Ishikawa (cell line): Measurements from ENCODE around the gene PSMG3.

Experiments
- CEBPB ChIP-seq: IDR thresholded peaks from 2 replicates; pipeline ENCODE4 v1.6.1; 2012
- CREB1 ChIP-seq: IDR thresholded peaks from 2 replicates; pipeline ENCODE4 v1.6.1; 2012; ENCODE audit warnings: low read depth
- EGR1 ChIP-seq: IDR thresholded peaks from 2 replicates; pipeline ENCODE4 v1.6.1; 2012
- EP300 ChIP-seq: IDR thresholded peaks from 2 replicates; pipeline ENCODE4 v1.6.1; 2012; ENCODE audit warnings: borderline replicate concordance
- FOXM1 ChIP-seq: IDR thresholded peaks from 2 replicates; pipeline ENCODE4 v1.6.1; 2012; ENCODE audit warnings: low read depth, borderline replicate concordance
- NFIC ChIP-seq: IDR thresholded peaks from 2 replicates; pipeline ENCODE4 v1.6.1; 2012
- RAD21 ChIP-seq: IDR thresholded peaks from 2 replicates; pipeline ENCODE4 v1.6.1; 2012; ENCODE audit warnings: low read depth
- TAF1 ChIP-seq: IDR thresholded peaks from 2 replicates; pipeline ENCODE4 v1.6.1; 2012; ENCODE audit warnings: low read depth, mild to moderate bottlenecking
- TCF12 ChIP-seq: IDR thresholded peaks from 2 replicates; pipeline ENCODE4 v1.6.1; 2012; ENCODE audit warnings: low read depth
- TEAD4 ChIP-seq: IDR thresholded peaks from 2 replicates; pipeline ENCODE4 v1.6.1; 2012
- YY1 ChIP-seq: IDR thresholded peaks from 2 replicates; pipeline ENCODE4 v1.6.1; 2012; ENCODE audit warnings: low read depth
- ZBTB7A ChIP-seq: IDR thresholded peaks from 2 replicates; pipeline ENCODE4 v1.6.1; 2012; ENCODE audit warnings: low read depth
- TF ChIP-seq, protein P1 (sequence below): IDR thresholded peaks from 2 replicates; pipeline ENCODE4 v1.6.1; 2012
- TF ChIP-seq, protein P2 (sequence below): IDR thresholded peaks from 2 replicates; pipeline ENCODE4 v1.6.1; 2012; ENCODE audit warnings: low read depth, mild to moderate bottlenecking
- TF ChIP-seq, protein P3 (sequence below): IDR thresholded peaks from 2 replicates; pipeline ENCODE4 v1.6.1; 2012

PSMG3 gene

DNA sequence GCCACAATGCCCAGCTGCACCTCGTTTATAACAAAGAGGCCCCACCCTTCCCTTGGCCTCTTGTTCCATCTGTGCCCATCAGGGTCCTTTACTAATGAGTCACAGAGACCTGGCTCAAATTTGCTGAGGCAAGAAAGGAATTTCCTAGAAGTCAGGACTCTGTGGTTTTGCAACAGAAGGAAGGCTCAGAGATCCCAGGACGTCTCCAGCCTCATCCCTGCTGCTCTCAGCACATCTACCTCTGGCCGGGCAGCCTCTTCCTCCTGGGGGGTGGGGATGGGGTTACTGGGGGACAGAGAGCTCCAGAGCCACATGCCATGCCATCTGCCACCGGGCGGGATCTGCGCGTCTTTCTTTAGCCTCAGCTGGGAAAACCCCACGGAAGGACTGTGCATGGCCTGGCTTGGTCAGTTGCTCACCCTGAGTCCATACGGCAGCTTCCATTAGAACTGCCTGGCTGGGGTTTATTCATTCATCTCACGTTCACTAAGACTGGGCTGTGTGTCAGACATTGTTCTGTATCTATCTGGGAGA is 41.9 kb upstream of the PSMG3 start:
- TF ChIP-seq TEAD4, result no peak
- no peak for TF ChIP-seq EGR1
- TF ChIP-seq CREB1, result no peak
- TF ChIP-seq CEBPB, result no peak
- TF ChIP-seq YY1, result no peak
- no peak for TF ChIP-seq ZBTB7A
- TF ChIP-seq, protein P1, sequence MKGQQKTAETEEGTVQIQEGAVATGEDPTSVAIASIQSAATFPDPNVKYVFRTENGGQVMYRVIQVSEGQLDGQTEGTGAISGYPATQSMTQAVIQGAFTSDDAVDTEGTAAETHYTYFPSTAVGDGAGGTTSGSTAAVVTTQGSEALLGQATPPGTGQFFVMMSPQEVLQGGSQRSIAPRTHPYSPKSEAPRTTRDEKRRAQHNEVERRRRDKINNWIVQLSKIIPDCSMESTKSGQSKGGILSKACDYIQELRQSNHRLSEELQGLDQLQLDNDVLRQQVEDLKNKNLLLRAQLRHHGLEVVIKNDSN, result no peak
- no peak for TF ChIP-seq NFIC
- TF ChIP-seq, protein P2, sequence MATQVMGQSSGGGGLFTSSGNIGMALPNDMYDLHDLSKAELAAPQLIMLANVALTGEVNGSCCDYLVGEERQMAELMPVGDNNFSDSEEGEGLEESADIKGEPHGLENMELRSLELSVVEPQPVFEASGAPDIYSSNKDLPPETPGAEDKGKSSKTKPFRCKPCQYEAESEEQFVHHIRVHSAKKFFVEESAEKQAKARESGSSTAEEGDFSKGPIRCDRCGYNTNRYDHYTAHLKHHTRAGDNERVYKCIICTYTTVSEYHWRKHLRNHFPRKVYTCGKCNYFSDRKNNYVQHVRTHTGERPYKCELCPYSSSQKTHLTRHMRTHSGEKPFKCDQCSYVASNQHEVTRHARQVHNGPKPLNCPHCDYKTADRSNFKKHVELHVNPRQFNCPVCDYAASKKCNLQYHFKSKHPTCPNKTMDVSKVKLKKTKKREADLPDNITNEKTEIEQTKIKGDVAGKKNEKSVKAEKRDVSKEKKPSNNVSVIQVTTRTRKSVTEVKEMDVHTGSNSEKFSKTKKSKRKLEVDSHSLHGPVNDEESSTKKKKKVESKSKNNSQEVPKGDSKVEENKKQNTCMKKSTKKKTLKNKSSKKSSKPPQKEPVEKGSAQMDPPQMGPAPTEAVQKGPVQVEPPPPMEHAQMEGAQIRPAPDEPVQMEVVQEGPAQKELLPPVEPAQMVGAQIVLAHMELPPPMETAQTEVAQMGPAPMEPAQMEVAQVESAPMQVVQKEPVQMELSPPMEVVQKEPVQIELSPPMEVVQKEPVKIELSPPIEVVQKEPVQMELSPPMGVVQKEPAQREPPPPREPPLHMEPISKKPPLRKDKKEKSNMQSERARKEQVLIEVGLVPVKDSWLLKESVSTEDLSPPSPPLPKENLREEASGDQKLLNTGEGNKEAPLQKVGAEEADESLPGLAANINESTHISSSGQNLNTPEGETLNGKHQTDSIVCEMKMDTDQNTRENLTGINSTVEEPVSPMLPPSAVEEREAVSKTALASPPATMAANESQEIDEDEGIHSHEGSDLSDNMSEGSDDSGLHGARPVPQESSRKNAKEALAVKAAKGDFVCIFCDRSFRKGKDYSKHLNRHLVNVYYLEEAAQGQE, result no peak
- no peak for TF ChIP-seq FOXM1
- TF ChIP-seq EP300, result no peak
- no peak for TF ChIP-seq TCF12
- no peak for TF ChIP-seq RAD21
- TF ChIP-seq, protein P3, sequence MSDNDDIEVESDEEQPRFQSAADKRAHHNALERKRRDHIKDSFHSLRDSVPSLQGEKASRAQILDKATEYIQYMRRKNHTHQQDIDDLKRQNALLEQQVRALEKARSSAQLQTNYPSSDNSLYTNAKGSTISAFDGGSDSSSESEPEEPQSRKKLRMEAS, result no peak
- TF ChIP-seq TAF1, result no peak

DNA sequence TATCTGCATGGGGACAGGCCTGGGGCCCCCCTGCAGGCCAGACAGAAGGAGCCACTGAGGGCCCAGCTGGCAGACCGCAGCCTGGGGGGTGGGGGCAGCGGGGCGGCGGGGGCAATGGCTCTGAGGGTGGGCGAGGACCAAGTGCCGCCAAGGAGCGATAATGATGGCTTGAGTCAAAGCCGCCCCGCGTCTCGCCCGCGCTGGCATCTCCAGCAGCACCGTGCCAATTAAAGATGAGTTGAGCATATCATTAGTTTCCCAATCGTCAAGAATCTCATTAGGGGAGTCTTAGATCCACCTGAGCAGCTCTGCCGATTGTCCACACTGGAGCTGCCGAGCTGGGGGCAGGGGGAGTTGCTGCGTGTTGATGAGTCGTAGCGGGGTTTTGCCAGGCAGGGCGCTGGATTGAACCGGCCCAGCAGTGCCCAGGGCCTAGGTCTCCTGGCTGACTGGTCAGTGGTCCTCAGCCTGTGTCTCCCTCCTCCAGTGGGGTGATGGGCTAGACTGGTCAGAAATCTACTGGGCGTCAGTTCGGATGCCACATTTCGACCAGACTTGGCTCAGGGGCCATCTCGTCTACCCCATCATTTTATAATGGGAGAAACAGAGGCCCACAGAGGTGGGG is 41.0 kb upstream of the PSMG3 start:
- TF ChIP-seq CEBPB (no peak), NFIC (no peak), ZBTB7A (no peak), TAF1 (no peak), TEAD4 (no peak), TCF12 (no peak), FOXM1 (no peak), CREB1 (no peak), EP300 (no peak)
- TF ChIP-seq, protein P1, result no peak
- TF ChIP-seq, protein P3, result no peak
- TF ChIP-seq, protein P2, result no peak

DNA sequence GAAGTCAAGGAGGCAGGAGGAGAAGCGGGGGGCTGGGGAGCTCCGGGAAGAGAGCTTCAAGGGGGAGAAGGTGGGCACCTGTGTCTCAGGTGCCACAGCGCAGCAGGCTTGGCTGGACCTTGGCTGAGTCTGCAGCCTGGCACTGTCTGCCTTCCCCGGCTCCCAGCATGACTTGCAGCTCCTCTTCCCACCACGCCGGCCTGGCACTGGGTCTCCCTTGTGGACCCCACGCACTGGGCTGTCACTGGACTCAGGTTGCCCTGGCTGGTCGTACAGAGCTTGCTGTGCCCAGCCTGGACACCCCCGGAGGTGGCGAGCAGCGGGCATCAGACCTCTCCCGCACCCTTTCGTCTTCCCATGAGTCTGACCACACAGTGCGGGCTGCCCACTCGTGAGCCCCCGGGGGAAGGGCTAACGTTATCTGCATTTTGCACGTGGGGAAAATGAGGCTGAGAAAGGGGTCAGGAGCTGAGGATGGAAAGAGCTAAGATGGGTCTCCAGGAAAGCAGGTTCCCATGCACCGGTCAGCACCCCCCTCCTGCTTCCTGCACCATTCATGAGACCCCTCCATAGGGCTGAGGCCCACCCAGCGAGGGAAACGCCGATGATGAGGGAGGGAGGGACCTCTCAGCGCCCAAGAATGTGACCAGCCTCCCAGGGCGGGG is 40.3 kb upstream of the PSMG3 start:
- TF ChIP-seq YY1, result no peak

DNA sequence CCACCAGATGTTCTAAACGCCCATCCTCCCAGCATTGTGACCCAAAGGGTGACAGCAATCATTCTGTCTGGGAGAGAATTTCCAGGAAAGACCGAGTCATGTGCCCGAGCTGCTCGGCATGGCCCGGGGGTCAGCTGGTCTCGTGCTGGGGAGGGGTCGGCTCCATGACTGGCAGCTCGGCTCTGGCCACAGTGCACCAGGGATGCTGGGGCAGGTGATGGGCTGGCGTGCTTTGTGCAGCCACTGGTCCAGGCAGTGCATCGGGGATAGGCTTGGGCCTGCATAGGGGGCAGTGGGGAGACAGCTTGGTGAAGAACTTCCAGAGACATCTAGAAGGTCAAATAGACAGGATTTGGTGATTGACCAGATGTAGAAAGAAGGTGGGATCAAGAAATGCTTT is 39.2 kb upstream of the PSMG3 start:
- TF ChIP-seq NFIC, result no peak
- TF ChIP-seq TCF12, result no peak
- TF ChIP-seq TAF1, result no peak
- no peak for TF ChIP-seq CREB1
- TF ChIP-seq TEAD4, result no peak
- no peak for TF ChIP-seq EP300

DNA sequence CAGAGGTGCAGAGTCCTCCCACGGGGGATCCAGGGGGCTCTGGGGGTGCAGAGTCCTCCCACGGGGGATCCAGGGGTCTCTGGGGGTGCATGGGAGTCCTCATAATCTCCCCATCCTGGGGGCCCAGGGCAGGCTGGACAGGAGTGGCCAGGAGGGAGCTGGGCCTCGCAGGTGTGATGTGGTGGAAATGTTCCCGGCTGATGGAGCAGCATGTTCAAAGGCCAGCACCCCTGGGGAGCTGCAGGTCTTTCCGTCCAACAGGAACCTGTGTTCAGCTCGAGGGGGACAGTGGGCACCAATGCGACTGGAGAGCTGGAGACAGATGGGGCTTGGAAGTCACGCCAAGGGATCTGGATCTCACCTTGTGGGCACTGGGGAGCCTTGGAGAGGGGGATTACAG is 38.5 kb upstream of the PSMG3 start:
- TF ChIP-seq TAF1, result no peak
- no peak for TF ChIP-seq YY1
- TF ChIP-seq FOXM1, result no peak
- TF ChIP-seq ZBTB7A, result no peak
- TF ChIP-seq, protein P3, result no peak
- TF ChIP-seq CEBPB, result no peak
- TF ChIP-seq, protein P2, result no peak
- no peak for TF ChIP-seq RAD21
- TF ChIP-seq EGR1, result no peak
- TF ChIP-seq, protein P1, result no peak
- no peak for TF ChIP-seq NFIC
- no peak for TF ChIP-seq TEAD4
- no peak for TF ChIP-seq CREB1
- TF ChIP-seq TCF12, result no peak
- TF ChIP-seq EP300, result no peak
